Vagina (tissue), 2 donors: ENCODE measurements around the gene DDI2.

Source experiments
- CTCF ChIP-seq, 3 experiments: fragments of 450-650 bp in 2 of 3; fragments of 200-600 bp in 1 of 3; sonication (generic) in 1 of 3; IDR thresholded peaks; one replicate each; pipeline ENCODE4 v1.5.1; 2017 to 2019; ENCODE audit warnings: antibody characterized with exemption in 3 of 3, mild to moderate bottlenecking in 2 of 3, moderate library complexity in 2 of 3
- POLR2A ChIP-seq, 2 donors: fragments of 450-650 bp; IDR thresholded peaks; one replicate each; pipeline ENCODE4 v1.6.1; 2017; ENCODE audit warnings: antibody characterized with exemption in 2 of 2, mild to moderate bottlenecking in 2 of 2, moderate library complexity in 2 of 2
- POLR2AphosphoS5 ChIP-seq, 2 donors: sonication (generic); formaldehyde crosslinking; IDR thresholded peaks; one replicate each; pipeline ENCODE4 v1.9.0; 2017; ENCODE audit warnings: antibody characterized with exemption in 2 of 2, mild to moderate bottlenecking in 2 of 2, low read depth in 1 of 2; ENCODE audit not compliant: insufficient read depth in 1 of 2

- no peak for TF ChIP-seq CTCF (IDR thresholded peaks at IDR 0.05)
- TF ChIP-seq POLR2A (IDR thresholded peaks at IDR 0.05) = no peak
- TF ChIP-seq POLR2AphosphoS5 (IDR thresholded peaks at IDR 0.05; ENCODE audit: insufficient read depth in 1 of 2, low read depth in 1 of 2) = no peak
Measured at GRCh38 chr1:15678578-15678977, 61.3 kb downstream of the DDI2 start.
